T-cell (primary cell): Measurements from ENCODE around the gene RASA1. TPM values are rescaled to one million over a fixed set of nuclear protein-coding genes. Genes with fewer than 3 reads are reported as not detected.

Experiments used
- ATAC-seq, 4 experiments: fragments of 200-7000 bp in 3 of 4; fragments of 150-1000 bp in 1 of 4; cut with Tn5 transposase; replicated peaks in 1 of 4; 1 replicate in 3 of 4; 2 replicates in 1 of 4; pipeline ENCODE4 v1.10.0; 2021; ENCODE audit warnings: moderate library complexity in 3 of 4, mild to moderate bottlenecking in 2 of 4, moderate number of reproducible peaks in 1 of 4
- CTCF ChIA-PET, 2 donors: fragments of 300-600 bp; sonication (Branson Sonifier 250); formaldehyde crosslinking; loops; one replicate each; lab custom pipeline; 2022; ENCODE audit warnings: antibody characterized with exemption in 2 of 2; lab: Charles Lee
- POLR2A ChIA-PET, 2 donors: fragments of 300-600 bp; sonication (Branson Sonifier 250); formaldehyde crosslinking; loops; one replicate each; lab custom pipeline; 2022; ENCODE audit warnings: antibody characterized with exemption in 2 of 2; lab: Charles Lee
- DNase-seq, 35 experiments: peaks; one replicate each; pipeline versions ENCODE4 v3.0.0 to v3.0.0-alpha.2; 2013 to 2023
- H3K27ac ChIP-seq: one replicate; pipeline ENCODE4 v1.5.1; 2013; ENCODE audit warnings: low read length
- H3K27me3 ChIP-seq, 2 experiments: replicated peaks in 1 of 2; 1 replicate in 1 of 2; 2 replicates in 1 of 2; pipeline versions ENCODE4 v1.6.1 to v1.7.0; 2013; ENCODE audit warnings: low read length in 1 of 2, mixed read lengths in 1 of 2; ENCODE audit not compliant: control insufficient read depth in 2 of 2, insufficient read depth in 2 of 2; ENCODE audit errors: extremely low read depth in 1 of 2
- H3K36me3 ChIP-seq, 2 donors: 1 replicate in 1 of 2; 2 replicates in 1 of 2; pipeline versions ENCODE4 v1.6.1 to v1.7.0; 2013; ENCODE audit warnings: low read length in 1 of 2; ENCODE audit not compliant: control insufficient read depth in 2 of 2, insufficient read depth in 1 of 2; ENCODE audit errors: extremely low read depth in 1 of 2
- H3K4me1 ChIP-seq, 2 experiments: 1 replicate in 1 of 2; 2 replicates in 1 of 2; pipeline versions ENCODE4 v1.6.1 to v1.7.0; 2013; ENCODE audit warnings: low read length in 2 of 2, mixed read lengths in 1 of 2; ENCODE audit not compliant: insufficient read depth in 2 of 2, control insufficient read depth in 1 of 2; ENCODE audit errors: extremely low read depth in 1 of 2
- H3K4me3 ChIP-seq, 2 donors: 1 replicate in 1 of 2; 2 replicates in 1 of 2; pipeline versions ENCODE4 v1.5.1 to v1.7.0; 2013; ENCODE audit warnings: mild to moderate bottlenecking in 2 of 2, low read length in 1 of 2, moderate library complexity in 1 of 2; ENCODE audit not compliant: control insufficient read depth in 1 of 2; ENCODE audit errors: extremely low read depth in 1 of 2
- H3K9me3 ChIP-seq: 2 replicates; pipeline ENCODE4 v1.7.0; 2013
- H3K27ac Mint-ChIP-seq, 2 donors: one replicate each; pipeline ENCODE4 v1.8.0; 2020 to 2021; ENCODE audit warnings: mild to moderate bottlenecking in 2 of 2, mixed read lengths in 2 of 2
- H3K27me3 Mint-ChIP-seq, 2 donors: one replicate each; pipeline ENCODE4 v1.8.0; 2021 to 2022; ENCODE audit warnings: mixed read lengths in 2 of 2
- H3K36me3 Mint-ChIP-seq: one replicate; pipeline ENCODE4 v1.8.0; 2021; ENCODE audit warnings: mixed read lengths
- H3K4me1 Mint-ChIP-seq, 3 donors: one replicate each; pipeline ENCODE4 v1.8.0; 2020 to 2022; ENCODE audit warnings: mixed read lengths in 3 of 3, mild to moderate bottlenecking in 1 of 3
- H3K4me3 Mint-ChIP-seq, 3 donors: one replicate each; pipeline ENCODE4 v1.8.0; 2020 to 2022; ENCODE audit warnings: mild to moderate bottlenecking in 3 of 3, mixed read lengths in 3 of 3, moderate library complexity in 3 of 3
- H3K9me3 Mint-ChIP-seq, 3 donors: one replicate each; pipeline ENCODE4 v1.8.0; 2020 to 2022; ENCODE audit warnings: mixed read lengths in 3 of 3
- WGBS: methylation state at CpG from one replicate; pipeline ENCODE4 v1.1.5; 2013; ENCODE audit warnings: missing lambda C conversion rate; ENCODE audit not compliant: insufficient coverage; 5-methylcytosine and 5-hydroxymethylcytosine counted together
- total RNA-seq, 35 experiments: library from RNA in 6 of 35; stranded (reverse) in 6 of 35; fragments of 120-200 nt in 1 of 35; gene quantifications; one replicate each; pipeline versions ENCODE4 v1.2.1 to v1.2.4 and lab custom pipeline; 2013 to 2026

Gene RASA1
- total RNA-seq, 5 donors from 2014 or later (not counting 1 experiment from before 2014, with no cell fraction given), result 23.9 to 32.5 (median 24.7) TPM

DNA sequence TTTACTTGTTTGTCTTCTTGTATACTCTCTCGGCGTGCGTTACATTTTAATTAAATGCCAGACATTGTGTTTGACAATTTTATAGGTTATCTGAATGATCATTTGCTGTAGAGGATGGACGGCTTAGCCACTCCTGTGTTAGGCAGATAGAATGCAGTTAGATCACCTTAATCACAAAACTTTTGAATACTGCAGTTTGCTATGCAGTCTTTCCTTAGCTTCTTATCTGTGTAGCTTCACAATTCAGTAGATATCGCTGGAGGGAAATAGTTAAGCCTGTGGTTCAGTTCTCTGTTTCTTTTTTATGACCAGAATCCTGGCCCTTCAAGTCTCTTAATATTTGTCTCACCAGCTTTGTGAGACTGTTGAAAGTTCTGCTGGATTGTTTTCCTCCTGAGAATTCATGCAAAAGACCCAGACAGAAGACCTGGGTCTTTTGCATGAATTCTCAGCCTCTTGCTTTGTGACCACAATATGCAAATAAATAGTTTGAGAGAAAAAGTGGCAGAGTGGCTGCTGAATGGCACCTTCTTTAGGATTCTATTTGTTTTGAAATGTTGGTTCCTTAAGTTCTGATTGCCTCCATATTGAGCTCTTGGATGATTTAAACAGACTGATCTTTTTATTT is 40.2 kb downstream of the RASA1 start:
- H3K4me3 ChIP-seq, result no peak overlapping the region
- WGBS, result no CpG with 5 or more reads among the region's 5 CpGs
- DNase-seq (no peak), ATAC-seq (no peak)
- Mint-ChIP-seq H3K4me1 (peaks cover 43 to 57% (median 52%) of the 10 kb centered on the region in 3 donors), H3K4me3 (no peak overlapping the region), H3K27me3 (no peaks in the 10 kb centered on the region), H3K36me3 (peaks cover 41% of the 10 kb centered on the region), H3K9me3 (peaks cover 0 to 9% (median 5%) of the 10 kb centered on the region in 3 donors), H3K27ac (no peak overlapping the region)
- H3K4me1 ChIP-seq, result peaks cover 0 to 10% of the 10 kb centered on the region in 2 experiments
- peaks cover 0 to 16% of the 10 kb centered on the region in 2 donors for H3K36me3 ChIP-seq
- H3K9me3 ChIP-seq, result no peaks in the 10 kb centered on the region
- ChIA-PET CTCF (no interaction called here), POLR2A (interaction anchor here in 1 of 2 donors (0.5 kb wide), 1 partner anchor 9 kb away, joined by 3 read pairs; no protein-coding TSS in a partner anchor)
- H3K27ac ChIP-seq, result no peak overlapping the region
- H3K27me3 ChIP-seq, result no peaks in the 10 kb centered on the region

DNA sequence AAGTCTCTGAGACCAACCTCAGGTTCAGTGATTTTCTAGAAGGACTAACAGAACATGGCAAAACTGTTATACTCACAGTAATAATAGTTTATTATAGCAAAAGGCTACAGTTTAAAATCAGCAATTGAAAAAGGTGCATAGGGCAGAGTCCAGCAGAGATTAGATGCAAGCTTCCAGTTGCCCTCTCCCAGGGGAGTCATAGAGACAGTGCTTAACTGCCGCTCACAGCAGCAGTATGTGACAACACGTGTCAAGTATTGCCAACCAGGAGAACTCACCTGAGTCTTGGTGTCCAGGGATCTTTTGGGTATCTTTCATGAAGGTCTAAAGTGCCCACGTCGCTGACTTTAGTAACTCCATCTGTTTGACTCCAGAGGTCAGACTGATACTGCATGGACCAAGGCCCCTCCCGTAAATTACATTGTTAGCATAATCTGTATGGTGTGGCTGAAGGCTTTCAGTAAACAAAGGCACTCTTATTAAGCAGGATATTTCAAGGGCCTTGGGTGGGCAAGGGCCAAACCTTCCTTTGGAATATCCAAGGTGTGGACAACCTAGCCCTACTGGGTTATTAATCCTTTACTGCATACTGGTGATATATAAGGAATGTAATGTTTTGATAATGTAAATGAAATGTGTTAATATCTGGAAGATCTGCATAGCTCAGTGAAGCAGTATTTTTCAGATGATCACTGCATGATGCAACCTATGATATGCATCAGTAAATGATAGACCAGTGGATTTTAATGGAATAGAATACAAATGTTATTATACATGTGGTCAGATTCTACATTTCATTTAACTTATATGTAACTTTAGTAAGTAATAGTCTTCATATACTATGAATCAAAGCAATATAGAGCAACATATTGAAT is 44.0 kb downstream of the RASA1 start:
- 100% methylated on average over 4 of the region's 5 CpGs for WGBS
- peaks cover 3 to 10% of the 10 kb centered on the region in 2 experiments for H3K4me1 ChIP-seq
- no peaks in the 10 kb centered on the region for H3K27me3 Mint-ChIP-seq
- CTCF ChIA-PET, result no interaction called here
- no peaks in the 10 kb centered on the region for H3K9me3 Mint-ChIP-seq
- H3K27ac ChIP-seq, result no peak overlapping the region
- H3K36me3 ChIP-seq, result no peaks in the 10 kb centered on the region
- H3K4me3 ChIP-seq, result no peak overlapping the region
- POLR2A ChIA-PET, result interaction anchor here in 1 of 2 donors (0.6 kb wide), 1 partner anchor 53 kb away, joined by 3 read pairs; no protein-coding TSS in a partner anchor
- peaks cover 72 to 73% (median 72%) of the 10 kb centered on the region in 3 donors for H3K4me1 Mint-ChIP-seq
- H3K27ac Mint-ChIP-seq, result peak overlapping the region in 1 of 2 donors; percentile 15
- H3K27me3 ChIP-seq, result no peaks in the 10 kb centered on the region
- no peaks in the 10 kb centered on the region for H3K9me3 ChIP-seq
- ATAC-seq, result no peak
- no peak overlapping the region for H3K4me3 Mint-ChIP-seq
- no peak for DNase-seq
- H3K36me3 Mint-ChIP-seq, result peaks cover 13% of the 10 kb centered on the region

DNA sequence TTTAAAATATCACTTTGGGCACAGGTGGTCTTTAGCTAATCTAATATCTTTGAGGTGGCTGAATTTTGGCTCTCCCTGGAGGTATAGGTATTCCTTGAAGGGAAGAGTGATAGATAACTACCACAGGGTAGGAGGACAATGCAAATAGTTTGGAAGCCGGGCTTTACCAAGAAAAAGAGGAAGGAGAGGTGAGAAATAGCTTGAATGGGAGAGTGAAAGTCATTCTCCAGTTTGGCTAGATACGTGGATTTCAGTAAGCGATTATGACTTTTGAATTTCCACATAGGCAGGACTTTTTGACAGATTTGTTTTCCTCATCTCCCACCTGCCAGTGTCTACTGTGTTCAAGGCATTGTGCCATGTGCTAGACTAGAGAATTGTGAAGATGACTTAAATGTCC is 45.5 kb downstream of the RASA1 start:
- no peak for DNase-seq
- Histone ChIP-seq H3K4me1 (peaks cover 3 to 8% of the 10 kb centered on the region in 2 experiments), H3K27me3 (no peaks in the 10 kb centered on the region), H3K36me3 (no peaks in the 10 kb centered on the region), H3K27ac (no peak overlapping the region), H3K9me3 (no peaks in the 10 kb centered on the region), H3K4me3 (no peak overlapping the region)
- peaks cover 19% of the 10 kb centered on the region for H3K36me3 Mint-ChIP-seq
- no peak overlapping the region for H3K27ac Mint-ChIP-seq
- H3K27me3 Mint-ChIP-seq, result no peaks in the 10 kb centered on the region
- peaks cover 69 to 73% (median 70%) of the 10 kb centered on the region in 3 donors for H3K4me1 Mint-ChIP-seq
- H3K4me3 Mint-ChIP-seq, result no peak overlapping the region
- H3K9me3 Mint-ChIP-seq, result no peaks in the 10 kb centered on the region
- CTCF ChIA-PET, result no interaction called here
- WGBS, result no CpG with 5 or more reads among the region's 3 CpGs
- POLR2A ChIA-PET, result no interaction called here
- ATAC-seq, result no peak

DNA sequence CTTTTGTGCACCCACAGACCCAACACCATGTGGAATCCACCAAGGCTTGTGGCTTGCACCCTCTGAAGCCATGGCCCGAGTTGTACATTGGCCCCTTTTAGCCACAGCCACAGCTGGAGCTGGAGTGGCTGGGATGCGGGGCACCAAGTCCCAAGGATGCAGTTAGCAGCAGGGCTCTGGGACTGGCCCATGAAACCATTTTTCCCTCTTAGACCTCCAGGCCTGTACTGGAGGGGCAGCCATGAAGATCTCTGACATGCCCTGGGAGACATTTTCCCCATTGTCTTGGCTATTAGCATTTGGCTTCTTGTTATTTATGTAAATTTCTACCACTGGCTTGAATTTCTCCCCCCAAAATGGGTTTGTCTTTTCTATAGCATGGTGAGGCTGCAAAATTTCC is 51.8 kb downstream of the RASA1 start:
- no peaks in the 10 kb centered on the region for H3K27me3 Mint-ChIP-seq
- Histone ChIP-seq H3K4me3 (no peak overlapping the region), H3K9me3 (no peaks in the 10 kb centered on the region), H3K27me3 (no peaks in the 10 kb centered on the region), H3K36me3 (peaks cover 0 to 3% of the 10 kb centered on the region in 2 donors), H3K27ac (no peak overlapping the region), H3K4me1 (peaks cover 7 to 13% of the 10 kb centered on the region in 2 experiments)
- CTCF ChIA-PET, result no interaction called here
- DNase-seq (no peak), ATAC-seq (no peak)
- H3K36me3 Mint-ChIP-seq, result peaks cover 27% of the 10 kb centered on the region
- peaks cover 0 to 6% (median 3%) of the 10 kb centered on the region in 3 donors for H3K9me3 Mint-ChIP-seq
- H3K4me1 Mint-ChIP-seq, result peaks cover 58 to 67% (median 65%) of the 10 kb centered on the region in 3 donors
- no peak overlapping the region for H3K4me3 Mint-ChIP-seq
- POLR2A ChIA-PET, result no interaction called here
- H3K27ac Mint-ChIP-seq, result no peak overlapping the region
- WGBS, result 100% methylated on average over 2 of the region's 2 CpGs

DNA sequence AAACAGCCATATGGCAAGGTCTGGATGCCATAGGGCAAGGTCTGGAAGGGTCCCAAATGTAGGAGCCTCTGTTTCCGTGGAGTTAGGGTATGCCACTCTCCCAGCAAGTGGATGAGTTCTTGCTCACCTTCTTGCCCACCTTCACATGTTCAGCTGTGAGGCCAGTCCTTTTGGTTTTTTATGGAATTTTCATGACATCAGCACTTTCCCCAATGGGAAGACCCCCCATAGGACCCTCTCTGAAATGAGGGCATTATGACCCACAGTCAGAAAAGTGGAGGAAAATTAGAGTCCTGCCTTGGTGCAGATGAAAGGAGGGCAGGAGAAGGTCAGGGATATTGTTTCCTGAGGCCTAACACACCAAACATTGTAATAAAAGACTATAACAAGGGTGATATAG is 53.9 kb downstream of the RASA1 start:
- CTCF ChIA-PET, result no interaction called here
- ATAC-seq, result no peak
- no peak overlapping the region for H3K27ac ChIP-seq

DNA sequence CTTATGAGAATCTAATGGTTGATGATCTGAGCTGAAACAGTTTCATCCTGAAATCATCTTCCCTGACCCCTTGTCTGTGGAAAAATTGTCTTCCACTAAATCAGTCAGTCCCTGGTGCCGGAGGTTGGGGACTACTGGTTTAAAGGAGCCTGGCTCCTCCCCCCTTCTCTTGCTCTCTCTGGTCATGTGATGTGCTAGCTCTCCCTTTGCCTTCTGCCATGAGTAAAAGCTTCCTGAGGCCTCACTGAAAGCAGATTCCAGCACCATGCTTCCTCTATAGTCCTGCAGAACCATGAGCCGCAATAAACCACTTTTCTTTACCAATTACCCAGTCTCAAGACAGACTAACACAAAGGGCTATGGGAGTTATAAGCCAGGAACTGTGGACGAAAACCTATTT is 54.7 kb downstream of the RASA1 start:
- ATAC-seq, result no peak
- ChIA-PET POLR2A (no interaction called here), CTCF (interaction anchor here in 1 of 2 donors (0.5 kb wide), 1 partner anchor 117 kb away, joined by 3 read pairs; no protein-coding TSS in a partner anchor)
- Histone ChIP-seq H3K27me3 (no peaks in the 10 kb centered on the region), H3K4me1 (peaks cover 5 to 13% of the 10 kb centered on the region in 2 experiments), H3K4me3 (no peak overlapping the region), H3K27ac (no peak overlapping the region), H3K9me3 (no peaks in the 10 kb centered on the region), H3K36me3 (peaks cover 0 to 3% of the 10 kb centered on the region in 2 donors)
- no peaks in the 10 kb centered on the region for H3K27me3 Mint-ChIP-seq
- whole genome bisulfite sequencing, result 100% methylated on average over 1 of the region's 3 CpGs
- peaks cover 26% of the 10 kb centered on the region for H3K36me3 Mint-ChIP-seq
- H3K9me3 Mint-ChIP-seq, result peaks cover 0 to 6% (median 3%) of the 10 kb centered on the region in 3 donors
- DNase-seq, result no peak
- no peak overlapping the region for H3K27ac Mint-ChIP-seq
- H3K4me1 Mint-ChIP-seq, result peaks cover 66 to 75% (median 73%) of the 10 kb centered on the region in 3 donors
- H3K4me3 Mint-ChIP-seq, result no peak overlapping the region

More for the DNA sequence above, 53.9 kb downstream of the RASA1 start:
- WGBS, result no CpG with 5 or more reads among the region's 1 CpG
- Mint-ChIP-seq H3K4me1 (peaks cover 63 to 73% (median 71%) of the 10 kb centered on the region in 3 donors), H3K27ac (no peak overlapping the region), H3K36me3 (peaks cover 27% of the 10 kb centered on the region), H3K9me3 (peaks cover 0 to 6% (median 3%) of the 10 kb centered on the region in 3 donors), H3K4me3 (no peak overlapping the region), H3K27me3 (no peaks in the 10 kb centered on the region)
- POLR2A ChIA-PET, result no interaction called here
- no peak overlapping the region for H3K4me3 ChIP-seq
- DNase-seq, result no peak
- H3K9me3 ChIP-seq, result no peaks in the 10 kb centered on the region
- no peaks in the 10 kb centered on the region for H3K27me3 ChIP-seq
- peaks cover 5 to 13% of the 10 kb centered on the region in 2 experiments for H3K4me1 ChIP-seq
- peaks cover 0 to 3% of the 10 kb centered on the region in 2 donors for H3K36me3 ChIP-seq
